SK-N-SH (cell line): Measurements from ENCODE around the gene GLYAT.

Source experiments
- JUND ChIP-seq: IDR thresholded peaks from 2 replicates; pipeline ENCODE4 v1.4.0; 2012
- TF ChIP-seq, protein P1 (sequence below): IDR thresholded peaks from 2 replicates; pipeline ENCODE4 v1.6.1; 2012; ENCODE audit warnings: mild to moderate bottlenecking, low read depth, low read length, moderate library complexity

DNA sequence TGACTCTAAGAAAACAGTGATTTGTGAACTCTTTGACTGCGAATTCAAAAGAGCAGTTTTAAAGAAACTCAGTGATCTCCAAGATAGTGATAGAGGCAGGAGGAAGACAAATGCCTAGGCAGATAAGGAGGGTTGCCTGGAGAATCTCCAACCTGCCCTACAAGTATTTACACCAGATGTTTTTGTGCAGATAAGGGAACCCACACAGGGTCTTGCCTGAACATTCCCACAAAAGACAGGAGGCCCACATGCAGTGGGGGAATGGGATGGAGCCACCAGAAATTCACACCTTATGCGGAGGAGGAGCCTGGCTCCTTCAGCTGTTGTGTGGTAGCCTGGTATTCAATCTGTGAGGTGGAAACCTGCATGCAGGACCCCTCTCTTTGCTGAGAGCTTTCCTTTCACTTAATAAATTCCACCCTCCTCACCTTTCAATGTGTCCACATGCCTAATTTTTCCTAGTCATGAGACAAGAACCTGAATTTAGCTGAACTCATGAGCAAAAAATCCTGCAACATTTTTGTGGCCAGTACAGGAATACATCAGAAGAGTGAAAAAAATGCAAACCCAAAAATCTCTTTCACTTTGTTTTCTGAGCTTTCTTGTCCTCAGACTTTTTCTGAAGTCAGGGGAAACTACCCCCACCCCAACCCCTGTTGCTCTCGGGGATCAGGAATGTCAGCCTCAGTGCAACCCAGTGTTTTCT, 8.1 kb upstream of the GLYAT start:
- TF ChIP-seq, protein P1, sequence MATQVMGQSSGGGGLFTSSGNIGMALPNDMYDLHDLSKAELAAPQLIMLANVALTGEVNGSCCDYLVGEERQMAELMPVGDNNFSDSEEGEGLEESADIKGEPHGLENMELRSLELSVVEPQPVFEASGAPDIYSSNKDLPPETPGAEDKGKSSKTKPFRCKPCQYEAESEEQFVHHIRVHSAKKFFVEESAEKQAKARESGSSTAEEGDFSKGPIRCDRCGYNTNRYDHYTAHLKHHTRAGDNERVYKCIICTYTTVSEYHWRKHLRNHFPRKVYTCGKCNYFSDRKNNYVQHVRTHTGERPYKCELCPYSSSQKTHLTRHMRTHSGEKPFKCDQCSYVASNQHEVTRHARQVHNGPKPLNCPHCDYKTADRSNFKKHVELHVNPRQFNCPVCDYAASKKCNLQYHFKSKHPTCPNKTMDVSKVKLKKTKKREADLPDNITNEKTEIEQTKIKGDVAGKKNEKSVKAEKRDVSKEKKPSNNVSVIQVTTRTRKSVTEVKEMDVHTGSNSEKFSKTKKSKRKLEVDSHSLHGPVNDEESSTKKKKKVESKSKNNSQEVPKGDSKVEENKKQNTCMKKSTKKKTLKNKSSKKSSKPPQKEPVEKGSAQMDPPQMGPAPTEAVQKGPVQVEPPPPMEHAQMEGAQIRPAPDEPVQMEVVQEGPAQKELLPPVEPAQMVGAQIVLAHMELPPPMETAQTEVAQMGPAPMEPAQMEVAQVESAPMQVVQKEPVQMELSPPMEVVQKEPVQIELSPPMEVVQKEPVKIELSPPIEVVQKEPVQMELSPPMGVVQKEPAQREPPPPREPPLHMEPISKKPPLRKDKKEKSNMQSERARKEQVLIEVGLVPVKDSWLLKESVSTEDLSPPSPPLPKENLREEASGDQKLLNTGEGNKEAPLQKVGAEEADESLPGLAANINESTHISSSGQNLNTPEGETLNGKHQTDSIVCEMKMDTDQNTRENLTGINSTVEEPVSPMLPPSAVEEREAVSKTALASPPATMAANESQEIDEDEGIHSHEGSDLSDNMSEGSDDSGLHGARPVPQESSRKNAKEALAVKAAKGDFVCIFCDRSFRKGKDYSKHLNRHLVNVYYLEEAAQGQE = no peak
- TF ChIP-seq JUND = no peak
